ENCODE measurements around the gene RPS27.
A peak's percentile ranks its signal among the peaks of the same experiment; 100 is the strongest.

The RPS27 gene

GRCh38 chr1:153990468-153991150, at the start of gene RPS27:
Gene RPS27, plus strand, starts transcription at chr1:153990762. Its CDS starts 35 bp downstream, at chr1:153990797.
- H3K27ac ChIP-seq (ENCODE audit: low read depth, low read length) = peak within 1 kb of the TSS; percentile 92
- H3K36me3 ChIP-seq (ENCODE audit: control insufficient read depth, insufficient read depth, low read length) = peaks cover 43% of the 10 kb centered on the region
- peak within 1 kb of the TSS; percentile 93 for H3K9ac ChIP-seq (ENCODE audit: low read length)
- H3K4me1 ChIP-seq (ENCODE audit: control insufficient read depth, insufficient read depth, low read length) = peaks cover 14% of the 10 kb centered on the region
- H3K4me3 ChIP-seq (ENCODE audit: low read depth, low read length) = peak within 1 kb of the TSS; percentile 80
- no peaks in the 10 kb centered on the region for H3K27me3 ChIP-seq (ENCODE audit: control insufficient read depth, insufficient read depth, low read length)
- no peaks in the 10 kb centered on the region for H3K9me3 ChIP-seq (ENCODE audit: control insufficient read depth, insufficient read depth, low read depth, low read length)

- no peaks in the 10 kb centered on the region for H3K9me3 ChIP-seq (ENCODE audit: control insufficient read depth, insufficient read depth, low read depth, low read length)
- H3K27ac ChIP-seq (ENCODE audit: low read depth, low read length) = no peak overlapping the region
- no peak overlapping the region for H3K4me3 ChIP-seq (ENCODE audit: low read depth, low read length)
- 0 out of 2 replicates have a peak, but pooled peaks cover 9% of the 10 kb centered on the region for H3K4me1 ChIP-seq (ENCODE audit: control insufficient read depth, insufficient read depth, low read length)
- no peak overlapping the region for H3K9ac ChIP-seq (ENCODE audit: low read length)
- H3K27me3 ChIP-seq (ENCODE audit: control insufficient read depth, insufficient read depth, low read length) = no peaks in the 10 kb centered on the region
- peaks cover 62% of the 10 kb centered on the region for H3K36me3 ChIP-seq (ENCODE audit: control insufficient read depth, insufficient read depth, low read length)
Measured at GRCh38 chr1:153941826-153942725, 48.5 kb upstream of the RPS27 start.

- H3K36me3 ChIP-seq (ENCODE audit: control insufficient read depth, insufficient read depth, low read length) = peaks cover 59% of the 10 kb centered on the region
- 0 out of 2 replicates have a peak, but pooled peaks cover 9% of the 10 kb centered on the region for H3K4me1 ChIP-seq (ENCODE audit: control insufficient read depth, insufficient read depth, low read length)
- H3K27me3 ChIP-seq (ENCODE audit: control insufficient read depth, insufficient read depth, low read length) = no peaks in the 10 kb centered on the region
- no peaks in the 10 kb centered on the region for H3K9me3 ChIP-seq (ENCODE audit: control insufficient read depth, insufficient read depth, low read depth, low read length)
- no peak overlapping the region for H3K4me3 ChIP-seq (ENCODE audit: low read depth, low read length)
- H3K9ac ChIP-seq (ENCODE audit: low read length) = no peak overlapping the region
- no peak overlapping the region for H3K27ac ChIP-seq (ENCODE audit: low read depth, low read length)
Measured at GRCh38 chr1:153942766-153943549, 47.6 kb upstream of the RPS27 start.

GRCh38 chr1:153944005-153944826, 46.3 kb upstream of the RPS27 start:
- Histone ChIP-seq H3K36me3 (ENCODE audit: control insufficient read depth, insufficient read depth, low read length) (peaks cover 65% of the 10 kb centered on the region), H3K9ac (ENCODE audit: low read length) (no peak overlapping the region), H3K4me3 (ENCODE audit: low read depth, low read length) (no peak overlapping the region), H3K27me3 (ENCODE audit: control insufficient read depth, insufficient read depth, low read length) (no peaks in the 10 kb centered on the region), H3K9me3 (ENCODE audit: control insufficient read depth, insufficient read depth, low read depth, low read length) (no peaks in the 10 kb centered on the region), H3K4me1 (ENCODE audit: control insufficient read depth, insufficient read depth, low read length) (0 out of 2 replicates have a peak, but pooled peaks cover 9% of the 10 kb centered on the region), H3K27ac (ENCODE audit: low read depth, low read length) (no peak overlapping the region)

- Histone ChIP-seq H3K36me3 (ENCODE audit: control insufficient read depth, insufficient read depth, low read length) (peaks cover 64% of the 10 kb centered on the region), H3K27ac (ENCODE audit: low read depth, low read length) (no peak overlapping the region), H3K9ac (ENCODE audit: low read length) (no peak overlapping the region), H3K4me1 (ENCODE audit: control insufficient read depth, insufficient read depth, low read length) (0 out of 2 replicates have a peak, but pooled peaks cover 9% of the 10 kb centered on the region), H3K27me3 (ENCODE audit: control insufficient read depth, insufficient read depth, low read length) (no peaks in the 10 kb centered on the region), H3K4me3 (ENCODE audit: low read depth, low read length) (peak overlapping the region; percentile 77), H3K9me3 (ENCODE audit: control insufficient read depth, insufficient read depth, low read depth, low read length) (no peaks in the 10 kb centered on the region)
Measured at GRCh38 chr1:153944827-153945117, 45.8 kb upstream of the RPS27 start.

GRCh38 chr1:153945131-153945794, 45.3 kb upstream of the RPS27 start:
- Histone ChIP-seq H3K9ac (ENCODE audit: low read length) (peak overlapping the region; percentile 83), H3K36me3 (ENCODE audit: control insufficient read depth, insufficient read depth, low read length) (peaks cover 64% of the 10 kb centered on the region), H3K4me3 (ENCODE audit: low read depth, low read length) (peak overlapping the region; percentile 77), H3K4me1 (ENCODE audit: control insufficient read depth, insufficient read depth, low read length) (0 out of 2 replicates have a peak, but pooled peaks cover 9% of the 10 kb centered on the region), H3K9me3 (ENCODE audit: control insufficient read depth, insufficient read depth, low read depth, low read length) (no peaks in the 10 kb centered on the region), H3K27me3 (ENCODE audit: control insufficient read depth, insufficient read depth, low read length) (no peaks in the 10 kb centered on the region), H3K27ac (ENCODE audit: low read depth, low read length) (peak overlapping the region; percentile 34; the same call in 1 of the 2 replicates)

GRCh38 chr1:153945795-153946621, 44.6 kb upstream of the RPS27 start:
- H3K27me3 ChIP-seq (ENCODE audit: control insufficient read depth, insufficient read depth, low read length) = no peaks in the 10 kb centered on the region
- peak overlapping the region; percentile 83 for H3K9ac ChIP-seq (ENCODE audit: low read length)
- peak overlapping the region; percentile 34; the same call in 1 of the 2 replicates for H3K27ac ChIP-seq (ENCODE audit: low read depth, low read length)
- H3K4me3 ChIP-seq (ENCODE audit: low read depth, low read length) = peak overlapping the region; percentile 77
- peaks cover 64% of the 10 kb centered on the region for H3K36me3 ChIP-seq (ENCODE audit: control insufficient read depth, insufficient read depth, low read length)
- no peaks in the 10 kb centered on the region for H3K9me3 ChIP-seq (ENCODE audit: control insufficient read depth, insufficient read depth, low read depth, low read length)
- 0 out of 2 replicates have a peak, but pooled peaks cover 9% of the 10 kb centered on the region for H3K4me1 ChIP-seq (ENCODE audit: control insufficient read depth, insufficient read depth, low read length)

- Histone ChIP-seq H3K4me1 (ENCODE audit: control insufficient read depth, insufficient read depth, low read length) (0 out of 2 replicates have a peak, but pooled peaks cover 9% of the 10 kb centered on the region), H3K9ac (ENCODE audit: low read length) (peak within 1 kb of the TSS; percentile 83), H3K36me3 (ENCODE audit: control insufficient read depth, insufficient read depth, low read length) (peaks cover 64% of the 10 kb centered on the region), H3K27ac (ENCODE audit: low read depth, low read length) (peak within 1 kb of the TSS; percentile 34; the same call in 1 of the 2 replicates), H3K27me3 (ENCODE audit: control insufficient read depth, insufficient read depth, low read length) (no peaks in the 10 kb centered on the region), H3K9me3 (ENCODE audit: control insufficient read depth, insufficient read depth, low read depth, low read length) (no peaks in the 10 kb centered on the region), H3K4me3 (ENCODE audit: low read depth, low read length) (peak within 1 kb of the TSS; percentile 77)
Measured at GRCh38 chr1:153946622-153947241, 43.8 kb upstream of the RPS27 start, which contains the start of gene DENND4B. Gene DENND4B, minus strand, starts transcription at chr1:153946718. Its CDS starts 2,344 bp downstream, at chr1:153944374.

- H3K9ac ChIP-seq (ENCODE audit: low read length) = no peak overlapping the region
- H3K4me1 ChIP-seq (ENCODE audit: control insufficient read depth, insufficient read depth, low read length) = peaks cover 2% of the 10 kb centered on the region; the same call in 1 of the 2 replicates
- H3K27me3 ChIP-seq (ENCODE audit: control insufficient read depth, insufficient read depth, low read length) = no peaks in the 10 kb centered on the region
- no peaks in the 10 kb centered on the region for H3K9me3 ChIP-seq (ENCODE audit: control insufficient read depth, insufficient read depth, low read depth, low read length)
- peaks cover 66% of the 10 kb centered on the region for H3K36me3 ChIP-seq (ENCODE audit: control insufficient read depth, insufficient read depth, low read length)
- no peak overlapping the region for H3K27ac ChIP-seq (ENCODE audit: low read depth, low read length)
- H3K4me3 ChIP-seq (ENCODE audit: low read depth, low read length) = no peak overlapping the region
Measured at GRCh38 chr1:153951183-153951582, 39.4 kb upstream of the RPS27 start.
